ENCODE results near the gene TUBE1. TPM values are rescaled to one million over a fixed set of nuclear protein-coding genes. Genes with fewer than 3 reads are reported as not detected.
A peak's percentile ranks its signal among the peaks of the same experiment; 100 is the strongest.

TUBE1 gene
- polyA plus RNA-seq, 2 of the 4 experiments (the other 2 are of a cell fraction) = 6.8 to 32.5 TPM

DNA sequence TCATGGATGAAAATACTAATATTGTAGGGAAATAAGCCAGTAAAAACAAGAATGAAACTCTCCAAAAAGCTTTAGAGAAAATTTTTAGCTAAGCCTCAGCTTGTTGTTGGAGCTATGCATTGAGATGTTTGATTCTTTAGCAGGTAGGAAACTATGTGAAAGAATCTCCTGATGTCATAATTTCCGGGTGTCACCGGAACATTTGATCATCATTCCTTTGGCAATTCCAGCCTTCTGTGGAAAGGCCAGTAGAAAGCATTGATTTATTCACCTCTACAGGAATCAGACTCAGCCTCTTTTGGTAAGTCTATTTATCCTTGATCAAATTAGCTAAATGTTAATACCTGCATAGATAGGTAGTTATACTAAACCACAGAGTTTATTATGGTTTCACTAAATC lies 9.6 kb upstream of the TUBE1 start:
- TF ChIP-seq CBX8 (IDR thresholded peaks at IDR 0.05) (no peak), MYC (IDR thresholded peaks at IDR 0.05; ENCODE audit: borderline replicate concordance, low read length) (no peak), ZSCAN20 (CRISPR knock-in tag; IDR thresholded peaks at IDR 0.05) (no peak), FOSL2 (IDR thresholded peaks at IDR 0.05) (no peak), FOSL2 (CRISPR knock-in tag; IDR thresholded peaks at IDR 0.05) (no peak), HOXB5 (CRISPR knock-in tag; IDR thresholded peaks at IDR 0.05) (no peak), NPAS2 (CRISPR knock-in tag; IDR thresholded peaks at IDR 0.05; ENCODE audit: borderline replicate concordance) (no peak), JUNB (IDR thresholded peaks at IDR 0.05) (no peak), MAZ (IDR thresholded peaks at IDR 0.05; ENCODE audit: borderline replicate concordance, low read depth, low read length) (no peak)
- TF ChIP-seq, protein P1, sequence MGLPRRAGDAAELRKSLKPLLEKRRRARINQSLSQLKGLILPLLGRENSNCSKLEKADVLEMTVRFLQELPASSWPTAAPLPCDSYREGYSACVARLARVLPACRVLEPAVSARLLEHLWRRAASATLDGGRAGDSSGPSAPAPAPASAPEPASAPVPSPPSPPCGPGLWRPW (IDR thresholded peaks at IDR 0.05) = no peak
- Histone ChIP-seq H3K4me1 (no peaks in the 10 kb centered on the region), H3K4me3 (no peak overlapping the region), H3K4me2 (no peak overlapping the region), H3K27ac (no peak overlapping the region), H3K9me3 (no peaks in the 10 kb centered on the region)
- no peak for DNase-seq (ENCODE audit: low read depth in 1 of 2, low spot score in 1 of 2)
- ChIA-PET CTCF (no interaction called here), POLR2A (no interaction called here)
- no peak for ATAC-seq
- FAIRE-seq = no peak
- WGBS (ENCODE audit: missing lambda C conversion rate) = 64% methylated on average over 2 of the region's 2 CpGs

DNA sequence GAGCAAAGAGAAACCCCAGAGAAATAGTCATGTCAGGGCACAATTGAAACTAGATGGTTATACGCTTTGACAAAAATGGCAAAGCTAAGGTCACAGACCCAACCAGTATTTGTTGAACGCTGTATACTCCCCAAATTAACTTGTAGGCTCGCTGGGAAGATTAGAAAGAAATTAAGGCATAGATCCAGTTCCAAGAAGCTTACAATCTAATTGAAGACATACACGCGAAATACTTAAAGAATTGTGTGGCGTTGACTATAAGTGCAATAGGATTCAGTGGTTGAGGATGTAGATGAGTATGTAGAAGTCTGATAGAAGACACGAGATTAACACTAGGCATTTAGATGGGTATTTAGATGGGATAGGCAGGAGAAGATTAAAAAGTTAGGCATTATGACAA lies 634 bp upstream of the TUBE1 start:
- ATAC-seq (peak in 1 of 2 experiments; percentile 15; a peak in 3 of 6 replicates), FAIRE-seq (no peak), DNase-seq (ENCODE audit: low read depth in 1 of 2, low spot score in 1 of 2) (no peak)
- Histone ChIP-seq H3K4me3 (peak overlapping the region; percentile 80), H3K27ac (peak overlapping the region; percentile 84 to 90; a peak in 5 of 6 replicates), H3K4me1 (peaks cover 6% of the 10 kb centered on the region; the same call in 2 of the 3 replicates), H3K4me2 (peak overlapping the region; percentile 78), H3K9me3 (no peaks in the 10 kb centered on the region)
- no peak for TF ChIP-seq ZFP36 (IDR thresholded peaks at IDR 0.05; ENCODE audit: borderline replicate concordance, partially characterized antibody)
- no peak for TF ChIP-seq HMGXB4 (CRISPR knock-in tag; IDR thresholded peaks at IDR 0.05; ENCODE audit: borderline replicate concordance)
- TF ChIP-seq POLR2AphosphoS2 (conservative IDR thresholded peaks at IDR 0.05; ENCODE audit: low read length) = no peak
- TF ChIP-seq MAX (IDR thresholded peaks at IDR 0.05) = no peak
- TF ChIP-seq, protein P2, sequence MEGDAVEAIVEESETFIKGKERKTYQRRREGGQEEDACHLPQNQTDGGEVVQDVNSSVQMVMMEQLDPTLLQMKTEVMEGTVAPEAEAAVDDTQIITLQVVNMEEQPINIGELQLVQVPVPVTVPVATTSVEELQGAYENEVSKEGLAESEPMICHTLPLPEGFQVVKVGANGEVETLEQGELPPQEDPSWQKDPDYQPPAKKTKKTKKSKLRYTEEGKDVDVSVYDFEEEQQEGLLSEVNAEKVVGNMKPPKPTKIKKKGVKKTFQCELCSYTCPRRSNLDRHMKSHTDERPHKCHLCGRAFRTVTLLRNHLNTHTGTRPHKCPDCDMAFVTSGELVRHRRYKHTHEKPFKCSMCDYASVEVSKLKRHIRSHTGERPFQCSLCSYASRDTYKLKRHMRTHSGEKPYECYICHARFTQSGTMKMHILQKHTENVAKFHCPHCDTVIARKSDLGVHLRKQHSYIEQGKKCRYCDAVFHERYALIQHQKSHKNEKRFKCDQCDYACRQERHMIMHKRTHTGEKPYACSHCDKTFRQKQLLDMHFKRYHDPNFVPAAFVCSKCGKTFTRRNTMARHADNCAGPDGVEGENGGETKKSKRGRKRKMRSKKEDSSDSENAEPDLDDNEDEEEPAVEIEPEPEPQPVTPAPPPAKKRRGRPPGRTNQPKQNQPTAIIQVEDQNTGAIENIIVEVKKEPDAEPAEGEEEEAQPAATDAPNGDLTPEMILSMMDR (IDR thresholded peaks at IDR 0.05) = no peak
- TF ChIP-seq, protein P3, sequence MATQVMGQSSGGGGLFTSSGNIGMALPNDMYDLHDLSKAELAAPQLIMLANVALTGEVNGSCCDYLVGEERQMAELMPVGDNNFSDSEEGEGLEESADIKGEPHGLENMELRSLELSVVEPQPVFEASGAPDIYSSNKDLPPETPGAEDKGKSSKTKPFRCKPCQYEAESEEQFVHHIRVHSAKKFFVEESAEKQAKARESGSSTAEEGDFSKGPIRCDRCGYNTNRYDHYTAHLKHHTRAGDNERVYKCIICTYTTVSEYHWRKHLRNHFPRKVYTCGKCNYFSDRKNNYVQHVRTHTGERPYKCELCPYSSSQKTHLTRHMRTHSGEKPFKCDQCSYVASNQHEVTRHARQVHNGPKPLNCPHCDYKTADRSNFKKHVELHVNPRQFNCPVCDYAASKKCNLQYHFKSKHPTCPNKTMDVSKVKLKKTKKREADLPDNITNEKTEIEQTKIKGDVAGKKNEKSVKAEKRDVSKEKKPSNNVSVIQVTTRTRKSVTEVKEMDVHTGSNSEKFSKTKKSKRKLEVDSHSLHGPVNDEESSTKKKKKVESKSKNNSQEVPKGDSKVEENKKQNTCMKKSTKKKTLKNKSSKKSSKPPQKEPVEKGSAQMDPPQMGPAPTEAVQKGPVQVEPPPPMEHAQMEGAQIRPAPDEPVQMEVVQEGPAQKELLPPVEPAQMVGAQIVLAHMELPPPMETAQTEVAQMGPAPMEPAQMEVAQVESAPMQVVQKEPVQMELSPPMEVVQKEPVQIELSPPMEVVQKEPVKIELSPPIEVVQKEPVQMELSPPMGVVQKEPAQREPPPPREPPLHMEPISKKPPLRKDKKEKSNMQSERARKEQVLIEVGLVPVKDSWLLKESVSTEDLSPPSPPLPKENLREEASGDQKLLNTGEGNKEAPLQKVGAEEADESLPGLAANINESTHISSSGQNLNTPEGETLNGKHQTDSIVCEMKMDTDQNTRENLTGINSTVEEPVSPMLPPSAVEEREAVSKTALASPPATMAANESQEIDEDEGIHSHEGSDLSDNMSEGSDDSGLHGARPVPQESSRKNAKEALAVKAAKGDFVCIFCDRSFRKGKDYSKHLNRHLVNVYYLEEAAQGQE (IDR thresholded peaks at IDR 0.05) = no peak
- no peak for TF ChIP-seq FOXS1 (CRISPR knock-in tag; IDR thresholded peaks at IDR 0.05)
- TF ChIP-seq PHF8 (IDR thresholded peaks at IDR 0.05; ENCODE audit: borderline replicate concordance, low read depth) = no peak
- TF ChIP-seq, protein P4, sequence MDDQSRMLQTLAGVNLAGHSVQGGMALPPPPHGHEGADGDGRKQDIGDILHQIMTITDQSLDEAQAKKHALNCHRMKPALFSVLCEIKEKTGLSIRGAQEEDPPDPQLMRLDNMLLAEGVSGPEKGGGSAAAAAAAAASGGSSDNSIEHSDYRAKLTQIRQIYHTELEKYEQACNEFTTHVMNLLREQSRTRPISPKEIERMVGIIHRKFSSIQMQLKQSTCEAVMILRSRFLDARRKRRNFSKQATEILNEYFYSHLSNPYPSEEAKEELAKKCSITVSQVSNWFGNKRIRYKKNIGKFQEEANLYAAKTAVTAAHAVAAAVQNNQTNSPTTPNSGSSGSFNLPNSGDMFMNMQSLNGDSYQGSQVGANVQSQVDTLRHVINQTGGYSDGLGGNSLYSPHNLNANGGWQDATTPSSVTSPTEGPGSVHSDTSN (IDR thresholded peaks at IDR 0.05) = no peak
- TF ChIP-seq USF2 (IDR thresholded peaks at IDR 0.05) = no peak
- no peak for TF ChIP-seq RNF2 (IDR thresholded peaks at IDR 0.05; ENCODE audit: borderline replicate concordance, low read depth)
- TF ChIP-seq RARB (CRISPR knock-in tag; IDR thresholded peaks at IDR 0.05) = no peak
- ChIA-PET POLR2A (interaction anchor here (0.6 kb wide), 1 partner anchor 813 kb away, joined by 3 read pairs; no protein-coding TSS in a partner anchor), CTCF (interaction anchor here (0.6 to 3.2 kb wide), 5 partner anchors 72 to 356 kb away, joined by 3 to 34 read pairs (median 6); no protein-coding TSS in a partner anchor)
- 40% methylated on average over 7 of the region's 7 CpGs for WGBS (ENCODE audit: missing lambda C conversion rate)
